Measurements from ENCODE around the gene ACY1. TPM values are rescaled to one million over a fixed set of nuclear protein-coding genes. Genes with fewer than 3 reads are reported as not detected.

ACY1 gene
- total and polyA plus RNA-seq, 8 donors, result 8.0 to 60.6 (median 38.3) TPM; not detected in 1

DNA sequence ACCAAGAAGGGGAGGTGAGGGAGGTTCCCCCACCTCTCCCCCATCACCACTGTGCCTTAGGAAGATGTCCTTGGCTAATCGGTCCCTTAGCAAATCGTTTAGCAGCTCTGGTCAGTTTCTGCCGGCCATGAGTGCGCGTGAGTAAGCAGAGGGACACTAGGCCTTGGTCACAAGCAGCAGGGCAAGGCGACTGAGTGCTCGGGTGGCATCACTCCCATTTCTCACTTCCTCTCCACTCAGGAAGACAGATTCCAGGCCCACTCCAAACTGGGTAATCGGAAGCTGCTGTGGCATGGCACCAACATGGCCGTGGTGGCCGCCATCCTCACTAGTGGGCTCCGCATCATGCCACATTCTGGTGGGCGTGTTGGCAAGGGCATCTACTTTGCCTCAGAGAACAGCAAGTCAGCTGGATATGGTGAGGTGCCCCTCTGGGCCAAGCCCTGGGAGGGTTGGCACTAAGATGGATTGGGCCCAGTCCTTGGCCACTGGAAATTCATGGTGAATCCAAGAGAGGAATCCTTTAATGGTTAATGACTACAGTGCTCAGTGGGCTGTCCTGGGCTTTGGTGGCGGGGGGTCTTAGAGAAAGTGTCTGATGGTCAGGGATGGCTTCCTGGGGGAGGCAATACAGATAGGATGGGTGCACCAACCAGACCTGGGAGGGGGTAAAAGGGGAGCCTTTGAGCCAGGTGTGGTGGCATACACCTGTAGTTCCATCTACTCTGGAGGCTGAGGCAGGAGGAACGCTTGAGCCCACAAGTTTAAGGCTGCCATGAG is 37.2 kb upstream of the ACY1 start:
- no peak for DNase-seq
- intact Hi-C loops (cut with DNase I; ENCODE audit: low total_unique reads), result loop anchor here (10.0 kb wide), 1 partner anchor 199 kb away; no protein-coding TSS in a partner anchor
- no peaks in the 10 kb centered on the region for H3K27me3 ChIP-seq
- no peak overlapping the region for H3K27ac ChIP-seq
- no peak for TF ChIP-seq POLR2AphosphoS5 (IDR thresholded peaks at IDR 0.05)
- TF ChIP-seq EP300 (IDR thresholded peaks at IDR 0.05), result no peak
- no peak for TF ChIP-seq POLR2A (IDR thresholded peaks at IDR 0.05)
- TF ChIP-seq, protein P1, sequence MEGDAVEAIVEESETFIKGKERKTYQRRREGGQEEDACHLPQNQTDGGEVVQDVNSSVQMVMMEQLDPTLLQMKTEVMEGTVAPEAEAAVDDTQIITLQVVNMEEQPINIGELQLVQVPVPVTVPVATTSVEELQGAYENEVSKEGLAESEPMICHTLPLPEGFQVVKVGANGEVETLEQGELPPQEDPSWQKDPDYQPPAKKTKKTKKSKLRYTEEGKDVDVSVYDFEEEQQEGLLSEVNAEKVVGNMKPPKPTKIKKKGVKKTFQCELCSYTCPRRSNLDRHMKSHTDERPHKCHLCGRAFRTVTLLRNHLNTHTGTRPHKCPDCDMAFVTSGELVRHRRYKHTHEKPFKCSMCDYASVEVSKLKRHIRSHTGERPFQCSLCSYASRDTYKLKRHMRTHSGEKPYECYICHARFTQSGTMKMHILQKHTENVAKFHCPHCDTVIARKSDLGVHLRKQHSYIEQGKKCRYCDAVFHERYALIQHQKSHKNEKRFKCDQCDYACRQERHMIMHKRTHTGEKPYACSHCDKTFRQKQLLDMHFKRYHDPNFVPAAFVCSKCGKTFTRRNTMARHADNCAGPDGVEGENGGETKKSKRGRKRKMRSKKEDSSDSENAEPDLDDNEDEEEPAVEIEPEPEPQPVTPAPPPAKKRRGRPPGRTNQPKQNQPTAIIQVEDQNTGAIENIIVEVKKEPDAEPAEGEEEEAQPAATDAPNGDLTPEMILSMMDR (IDR thresholded peaks at IDR 0.05), result no peak
- H3K36me3 ChIP-seq, result peaks cover 0 to 55% (median 42%) of the 10 kb centered on the region in 4 donors
- H3K4me1 ChIP-seq, result peaks cover 15 to 21% (median 18%) of the 10 kb centered on the region in 4 donors
- WGBS, 5 donors, result 94 to 96% (median 95%) methylated on average over 13 to 14 of the region's 14 CpGs
- no peak overlapping the region for H3K4me3 ChIP-seq
- no peaks in the 10 kb centered on the region for H3K9me3 ChIP-seq

DNA sequence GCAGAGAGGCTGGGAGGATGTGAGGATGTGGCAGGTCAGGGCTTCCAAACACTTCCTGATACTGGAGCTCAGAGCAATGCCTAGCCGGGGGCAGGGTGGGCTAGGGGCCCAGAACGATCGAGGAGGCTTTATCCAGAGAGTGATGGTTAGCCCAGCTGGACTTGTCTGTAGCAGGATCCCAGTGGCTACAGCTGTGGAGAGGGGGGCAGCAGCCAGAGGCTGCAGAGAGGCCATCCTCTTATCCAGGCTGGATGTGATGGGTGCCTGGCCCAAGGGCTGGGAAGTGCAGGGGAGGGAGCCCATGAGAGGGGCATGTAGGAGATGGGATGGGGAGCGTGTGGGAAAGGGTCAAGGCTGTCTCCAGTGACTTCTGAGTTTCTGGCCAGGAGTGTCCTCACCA is 36.5 kb upstream of the ACY1 start:
- H3K36me3 ChIP-seq, result peaks cover 0 to 55% (median 42%) of the 10 kb centered on the region in 4 donors

DNA sequence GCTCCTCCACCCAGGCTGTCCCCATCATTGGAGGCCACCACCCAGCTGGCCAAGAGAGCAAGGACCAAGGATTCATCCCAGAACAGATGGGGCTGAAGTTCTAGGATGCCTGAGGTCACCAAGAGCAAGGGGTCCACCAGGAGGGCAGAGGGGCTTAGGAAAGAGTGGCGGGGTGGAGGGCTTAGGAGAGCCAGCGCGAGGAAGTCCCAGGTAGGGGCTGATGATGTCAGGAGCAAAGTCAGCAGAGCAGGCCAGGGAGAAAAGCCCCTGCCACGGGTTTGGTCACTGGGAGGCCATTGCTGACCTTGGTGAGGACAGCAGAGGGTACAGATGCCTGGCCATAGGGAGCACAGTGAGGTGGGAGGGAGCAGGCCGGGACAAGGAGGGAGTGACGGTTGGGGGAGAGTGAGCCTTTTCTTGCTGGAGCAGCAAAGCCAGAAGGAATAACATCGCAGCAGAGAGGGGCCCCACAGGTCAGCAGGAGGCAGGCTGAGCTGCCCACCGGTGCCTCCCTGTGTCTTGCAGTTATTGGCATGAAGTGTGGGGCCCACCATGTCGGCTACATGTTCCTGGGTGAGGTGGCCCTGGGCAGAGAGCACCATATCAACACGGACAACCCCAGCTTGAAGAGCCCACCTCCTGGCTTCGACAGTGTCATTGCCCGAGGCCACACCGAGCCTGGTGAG is 36.0 kb upstream of the ACY1 start:
- DNase-seq, result no peak
- whole genome bisulfite sequencing, 5 donors, result 71 to 82% (median 80%) methylated on average over 10 to 13 of the region's 13 CpGs
- intact Hi-C loops (cut with DNase I; ENCODE audit: low total_unique reads), result loop anchor here (10.0 kb wide), 1 partner anchor 197 kb away; no protein-coding TSS in a partner anchor

More for the DNA sequence above, 36.5 kb upstream of the ACY1 start:
- intact Hi-C loops (cut with DNase I; ENCODE audit: low total_unique reads), result loop anchor here (10.0 kb wide), 1 partner anchor 198 kb away; no protein-coding TSS in a partner anchor
- TF ChIP-seq, protein P1 (IDR thresholded peaks at IDR 0.05), result no peak
- DNase-seq, result no peak
- H3K4me1 ChIP-seq, result peaks cover 13 to 16% (median 14%) of the 10 kb centered on the region in 4 donors
- H3K27ac ChIP-seq, result no peak overlapping the region
- 72 to 85% (median 80%) methylated on average over 4 of the region's 4 CpGs for WGBS, 5 donors
- H3K4me3 ChIP-seq, result no peak overlapping the region
- H3K27me3 ChIP-seq, result no peaks in the 10 kb centered on the region
- H3K9me3 ChIP-seq, result no peaks in the 10 kb centered on the region

More for the DNA sequence above, 36.0 kb upstream of the ACY1 start:
- H3K9me3 ChIP-seq, result no peaks in the 10 kb centered on the region
- H3K36me3 ChIP-seq, result peaks cover 0 to 55% (median 42%) of the 10 kb centered on the region in 4 donors
- TF ChIP-seq EP300 (IDR thresholded peaks at IDR 0.05) (no peak), POLR2A (IDR thresholded peaks at IDR 0.05) (no peak), POLR2AphosphoS5 (IDR thresholded peaks at IDR 0.05) (no peak)
- TF ChIP-seq, protein P1 (IDR thresholded peaks at IDR 0.05), result no peak
- no peak overlapping the region for H3K27ac ChIP-seq
- no peak overlapping the region for H3K4me3 ChIP-seq
- H3K4me1 ChIP-seq, result peaks cover 11 to 13% (median 12%) of the 10 kb centered on the region in 4 donors
- no peaks in the 10 kb centered on the region for H3K27me3 ChIP-seq
